SK-N-SH treated with all-trans-retinoic acid at 6 μM for 48 hours (cell line): ENCODE data around the gene KRT26.

Experiments used
- ATAC-seq: fragments of 200-7000 bp; cut with Tn5 transposase; 3 replicates; pipeline ENCODE4 v1.9.1; 2020; ENCODE audit warnings: mild to moderate bottlenecking, moderate library complexity
- ARNTL ChIP-seq: fragments of 450-650 bp; formaldehyde crosslinking; IDR thresholded peaks from 2 replicates; pipeline ENCODE4 v1.5.0; 2020; ENCODE audit warnings: low read depth, mild to moderate bottlenecking, moderate library complexity, borderline replicate concordance
- BACH2 ChIP-seq: fragments of 250-450 bp; sonication (Bioruptor Pico); IDR thresholded peaks from 2 replicates; pipeline ENCODE4 v1.9.0; 2021; ENCODE audit warnings: mild to moderate bottlenecking, borderline replicate concordance
- CSDC2 ChIP-seq: fragments of 250-450 bp; sonication (Bioruptor Pico); IDR thresholded peaks from 2 replicates; pipeline ENCODE4 v1.5.0; 2020; ENCODE audit warnings: mild to moderate bottlenecking, moderate library complexity
- ESRRG ChIP-seq: fragments of 250-450 bp; sonication (Bioruptor Pico); IDR thresholded peaks from 2 replicates; pipeline ENCODE4 v1.6.1; 2021; ENCODE audit warnings: mild to moderate bottlenecking
- GLIS3 ChIP-seq: fragments of 250-450 bp; sonication (Bioruptor Pico); IDR thresholded peaks from 2 replicates; pipeline ENCODE4 v1.5.0; 2020; ENCODE audit warnings: mild to moderate bottlenecking, moderate library complexity
- ISL1 ChIP-seq: fragments of 250-450 bp; sonication (Bioruptor Pico); IDR thresholded peaks from 2 replicates; pipeline ENCODE4 v2.1.2; 2022; ENCODE audit warnings: mild to moderate bottlenecking, moderate library complexity
- OSR1 ChIP-seq: fragments of 250-450 bp; sonication (Bioruptor Pico); IDR thresholded peaks from 2 replicates; pipeline ENCODE4 v1.8.0; 2022; ENCODE audit warnings: moderate library complexity, mild to moderate bottlenecking, inconsistent platforms
- PPARA ChIP-seq: fragments of 250-450 bp; sonication (Bioruptor Pico); IDR thresholded peaks from 2 replicates; pipeline ENCODE4 v1.5.0; 2020; ENCODE audit warnings: mild to moderate bottlenecking, borderline replicate concordance
- RARB ChIP-seq: fragments of 250-450 bp; sonication (Bioruptor Pico); IDR thresholded peaks from 2 replicates; pipeline ENCODE4 v1.8.0; 2021; ENCODE audit warnings: mild to moderate bottlenecking, moderate library complexity
- SNAI2 ChIP-seq: fragments of 250-450 bp; sonication (Bioruptor Pico); IDR thresholded peaks from 2 replicates; pipeline ENCODE4 v1.5.0; 2020; ENCODE audit warnings: mild to moderate bottlenecking, moderate library complexity
- TCF4 ChIP-seq: fragments of 250-450 bp; sonication (Bioruptor Pico); IDR thresholded peaks from 2 replicates; pipeline ENCODE4 v1.8.0; 2021; ENCODE audit warnings: mild to moderate bottlenecking, moderate library complexity, borderline replicate concordance
- TOX ChIP-seq: fragments of 250-450 bp; sonication (Bioruptor Pico); IDR thresholded peaks from 2 replicates; pipeline ENCODE4 v1.8.0; 2021; ENCODE audit warnings: mild to moderate bottlenecking, moderate library complexity, borderline replicate concordance
- ZC3H10 ChIP-seq: fragments of 250-450 bp; sonication (Bioruptor Pico); IDR thresholded peaks from 2 replicates; pipeline ENCODE4 v1.5.1; 2021; ENCODE audit warnings: mild to moderate bottlenecking, moderate library complexity
- ZFP3 ChIP-seq: fragments of 250-450 bp; sonication (Bioruptor Pico); IDR thresholded peaks from 2 replicates; pipeline ENCODE4 v1.5.0; 2020; ENCODE audit warnings: mild to moderate bottlenecking, moderate library complexity
- ZFP30 ChIP-seq: fragments of 450-650 bp; formaldehyde crosslinking; IDR thresholded peaks from 2 replicates; pipeline ENCODE4 v1.5.0; 2022; ENCODE audit warnings: mild to moderate bottlenecking, moderate library complexity
- ZNF565 ChIP-seq: fragments of 450-650 bp; formaldehyde crosslinking; conservative IDR thresholded peaks from 2 replicates; pipeline ENCODE4 v1.5.0; 2020; ENCODE audit warnings: low read depth, mild to moderate bottlenecking, moderate library complexity
- ZNF70 ChIP-seq: fragments of 450-650 bp; formaldehyde crosslinking; IDR thresholded peaks from 2 replicates; pipeline ENCODE4 v1.5.0; 2020; ENCODE audit warnings: mild to moderate bottlenecking, moderate library complexity
- ZNF8 ChIP-seq: fragments of 450-650 bp; formaldehyde crosslinking; IDR thresholded peaks from 2 replicates; pipeline ENCODE4 v1.5.0; 2020; ENCODE audit warnings: mild to moderate bottlenecking, moderate library complexity
- TF ChIP-seq, protein P1 (sequence below): fragments of 250-450 bp; sonication (Bioruptor Pico); IDR thresholded peaks from 2 replicates; pipeline ENCODE4 v1.5.1; 2020; ENCODE audit warnings: low read depth, mild to moderate bottlenecking, moderate library complexity
- TF ChIP-seq, protein P2 (sequence below): fragments of 250-450 bp; sonication (Bioruptor Pico); IDR thresholded peaks from 2 replicates; pipeline ENCODE4 v1.8.0; 2020; ENCODE audit warnings: mild to moderate bottlenecking, moderate library complexity, borderline replicate concordance
- TF ChIP-seq, protein P3 (sequence below): fragments of 250-450 bp; sonication (Bioruptor Pico); IDR thresholded peaks from 2 replicates; pipeline ENCODE4 v1.5.1; 2021; ENCODE audit warnings: mild to moderate bottlenecking, moderate library complexity
- TF ChIP-seq, protein P4 (sequence below): fragments of 250-450 bp; sonication (Bioruptor Pico); IDR thresholded peaks from 2 replicates; pipeline ENCODE4 v1.8.0; 2021; ENCODE audit warnings: low read depth, mild to moderate bottlenecking, moderate library complexity, borderline replicate concordance

KRT26 gene

DNA sequence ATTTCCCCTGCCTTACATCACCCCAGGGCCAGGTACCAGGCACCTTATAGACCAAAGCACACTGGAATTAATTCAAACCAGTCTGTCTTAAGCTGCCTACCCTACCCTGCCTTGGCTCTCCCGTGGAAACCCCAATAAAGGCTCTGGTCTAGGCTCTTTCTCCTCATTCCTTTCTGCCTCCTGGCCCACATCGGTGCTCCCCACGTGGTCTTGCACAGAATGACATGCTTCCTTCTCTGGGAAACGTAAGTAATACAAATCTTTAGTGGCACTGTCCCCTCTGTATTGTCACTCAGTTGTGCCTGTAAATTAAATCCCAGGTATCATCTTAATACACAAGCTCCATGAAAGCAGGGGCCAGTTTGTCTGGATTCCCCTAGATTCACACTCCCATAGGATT, 33.4 kb downstream of the KRT26 start (continued):
- no peak for TF ChIP-seq ZNF565 (CRISPR knock-in tag)
- TF ChIP-seq ISL1 (CRISPR knock-in tag): no peak
- TF ChIP-seq ZFP3 (CRISPR knock-in tag): no peak
- TF ChIP-seq ZC3H10 (CRISPR knock-in tag): no peak
- TF ChIP-seq, all 23 proteins: peak for 0

DNA sequence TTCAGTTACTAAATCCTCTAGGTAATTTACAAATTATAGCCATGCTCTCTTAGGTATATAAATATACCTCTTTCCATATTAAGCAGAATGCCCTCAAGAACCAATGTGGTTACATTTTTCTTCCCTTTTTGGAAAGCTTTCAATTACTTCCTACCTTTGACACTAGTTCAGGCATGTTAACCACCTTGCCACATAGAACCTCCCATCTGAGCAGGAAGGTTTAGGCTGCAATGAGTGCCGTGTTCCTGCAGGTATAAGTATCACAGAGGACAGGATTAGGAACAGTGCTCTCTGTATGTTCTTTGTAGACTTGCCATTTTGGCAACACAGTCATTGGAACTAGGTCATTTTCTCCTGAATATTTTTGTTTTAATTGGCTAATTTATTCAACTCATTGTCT, 37.0 kb downstream of the KRT26 start:
- TF ChIP-seq OSR1 (CRISPR knock-in tag): no peak
- TF ChIP-seq, protein P1, sequence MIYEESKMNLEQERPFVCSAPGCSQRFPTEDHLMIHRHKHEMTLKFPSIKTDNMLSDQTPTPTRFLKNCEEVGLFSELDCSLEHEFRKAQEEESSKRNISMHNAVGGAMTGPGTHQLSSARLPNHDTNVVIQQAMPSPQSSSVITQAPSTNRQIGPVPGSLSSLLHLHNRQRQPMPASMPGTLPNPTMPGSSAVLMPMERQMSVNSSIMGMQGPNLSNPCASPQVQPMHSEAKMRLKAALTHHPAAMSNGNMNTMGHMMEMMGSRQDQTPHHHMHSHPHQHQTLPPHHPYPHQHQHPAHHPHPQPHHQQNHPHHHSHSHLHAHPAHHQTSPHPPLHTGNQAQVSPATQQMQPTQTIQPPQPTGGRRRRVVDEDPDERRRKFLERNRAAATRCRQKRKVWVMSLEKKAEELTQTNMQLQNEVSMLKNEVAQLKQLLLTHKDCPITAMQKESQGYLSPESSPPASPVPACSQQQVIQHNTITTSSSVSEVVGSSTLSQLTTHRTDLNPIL (CRISPR knock-in tag): no peak
- no peak for TF ChIP-seq CSDC2 (CRISPR knock-in tag)
- ATAC-seq: no peak

DNA sequence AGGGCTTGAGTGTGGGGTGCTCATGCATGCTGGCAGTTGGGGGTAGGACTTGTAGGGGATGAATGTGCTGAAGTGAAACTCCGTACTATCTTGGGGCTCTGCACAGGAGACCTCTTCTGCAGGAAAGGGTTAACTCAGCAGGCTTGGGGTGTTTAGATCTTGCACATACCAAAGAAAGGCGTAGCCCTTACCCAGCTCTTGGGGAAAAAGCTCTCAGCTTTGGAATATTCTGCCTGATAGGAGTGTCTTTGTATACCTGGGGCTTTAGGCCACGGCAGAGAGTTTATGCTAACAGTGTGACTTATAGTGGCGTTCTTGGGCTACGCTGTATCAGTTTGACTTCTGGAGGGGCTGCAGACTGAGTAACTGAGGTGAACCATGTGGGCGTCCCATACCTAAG, 38.0 kb downstream of the KRT26 start:
- no peak for ATAC-seq
- TF ChIP-seq, protein P2, sequence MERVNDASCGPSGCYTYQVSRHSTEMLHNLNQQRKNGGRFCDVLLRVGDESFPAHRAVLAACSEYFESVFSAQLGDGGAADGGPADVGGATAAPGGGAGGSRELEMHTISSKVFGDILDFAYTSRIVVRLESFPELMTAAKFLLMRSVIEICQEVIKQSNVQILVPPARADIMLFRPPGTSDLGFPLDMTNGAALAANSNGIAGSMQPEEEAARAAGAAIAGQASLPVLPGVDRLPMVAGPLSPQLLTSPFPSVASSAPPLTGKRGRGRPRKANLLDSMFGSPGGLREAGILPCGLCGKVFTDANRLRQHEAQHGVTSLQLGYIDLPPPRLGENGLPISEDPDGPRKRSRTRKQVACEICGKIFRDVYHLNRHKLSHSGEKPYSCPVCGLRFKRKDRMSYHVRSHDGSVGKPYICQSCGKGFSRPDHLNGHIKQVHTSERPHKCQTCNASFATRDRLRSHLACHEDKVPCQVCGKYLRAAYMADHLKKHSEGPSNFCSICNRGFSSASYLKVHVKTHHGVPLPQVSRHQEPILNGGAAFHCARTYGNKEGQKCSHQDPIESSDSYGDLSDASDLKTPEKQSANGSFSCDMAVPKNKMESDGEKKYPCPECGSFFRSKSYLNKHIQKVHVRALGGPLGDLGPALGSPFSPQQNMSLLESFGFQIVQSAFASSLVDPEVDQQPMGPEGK (CRISPR knock-in tag): no peak
- TF ChIP-seq BACH2: no peak
- TF ChIP-seq, protein P1 (CRISPR knock-in tag): no peak
- no peak for TF ChIP-seq ARNTL (CRISPR knock-in tag)
- TF ChIP-seq TOX: no peak
- TF ChIP-seq ISL1 (CRISPR knock-in tag): no peak
- TF ChIP-seq CSDC2 (CRISPR knock-in tag): no peak
- TF ChIP-seq RARB (CRISPR knock-in tag): no peak
- TF ChIP-seq GLIS3 (CRISPR knock-in tag): no peak
- TF ChIP-seq ZC3H10 (CRISPR knock-in tag): no peak

DNA sequence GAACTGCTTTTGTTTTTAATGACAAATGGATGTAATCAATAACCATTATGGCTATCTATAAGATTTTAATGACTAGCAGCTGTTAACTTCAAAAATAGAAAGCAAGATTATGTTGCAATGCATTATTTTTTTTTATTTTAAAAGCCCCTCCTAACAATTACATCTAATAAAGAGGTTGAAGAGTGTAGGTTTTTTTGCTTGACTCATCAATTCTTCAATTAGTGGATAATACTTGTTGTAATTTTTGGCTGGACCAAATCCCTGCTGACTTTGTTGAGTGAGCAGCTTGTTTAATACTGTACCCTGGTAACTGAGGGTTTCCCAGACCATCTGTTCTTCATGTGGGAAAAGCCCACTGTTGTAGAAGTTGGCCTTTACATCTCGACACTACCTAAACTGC, 41.0 kb downstream of the KRT26 start:
- no peak for TF ChIP-seq RARB (CRISPR knock-in tag)
- no peak for TF ChIP-seq SNAI2 (CRISPR knock-in tag)
- no peak for TF ChIP-seq PPARA (CRISPR knock-in tag)
- TF ChIP-seq TCF4 (CRISPR knock-in tag): no peak
- TF ChIP-seq CSDC2 (CRISPR knock-in tag): no peak
- TF ChIP-seq OSR1 (CRISPR knock-in tag): no peak
- no peak for TF ChIP-seq ZFP3 (CRISPR knock-in tag)
- no peak for TF ChIP-seq ESRRG
- TF ChIP-seq, protein P3, sequence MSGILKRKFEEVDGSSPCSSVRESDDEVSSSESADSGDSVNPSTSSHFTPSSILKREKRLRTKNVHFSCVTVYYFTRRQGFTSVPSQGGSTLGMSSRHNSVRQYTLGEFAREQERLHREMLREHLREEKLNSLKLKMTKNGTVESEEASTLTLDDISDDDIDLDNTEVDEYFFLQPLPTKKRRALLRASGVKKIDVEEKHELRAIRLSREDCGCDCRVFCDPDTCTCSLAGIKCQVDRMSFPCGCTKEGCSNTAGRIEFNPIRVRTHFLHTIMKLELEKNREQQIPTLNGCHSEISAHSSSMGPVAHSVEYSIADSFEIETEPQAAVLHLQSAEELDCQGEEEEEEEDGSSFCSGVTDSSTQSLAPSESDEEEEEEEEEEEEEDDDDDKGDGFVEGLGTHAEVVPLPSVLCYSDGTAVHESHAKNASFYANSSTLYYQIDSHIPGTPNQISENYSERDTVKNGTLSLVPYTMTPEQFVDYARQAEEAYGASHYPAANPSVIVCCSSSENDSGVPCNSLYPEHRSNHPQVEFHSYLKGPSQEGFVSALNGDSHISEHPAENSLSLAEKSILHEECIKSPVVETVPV: no peak
- TF ChIP-seq ARNTL (CRISPR knock-in tag): no peak
- no peak for TF ChIP-seq ZNF70 (CRISPR knock-in tag)
- TF ChIP-seq, all 23 proteins: peak for 0

DNA sequence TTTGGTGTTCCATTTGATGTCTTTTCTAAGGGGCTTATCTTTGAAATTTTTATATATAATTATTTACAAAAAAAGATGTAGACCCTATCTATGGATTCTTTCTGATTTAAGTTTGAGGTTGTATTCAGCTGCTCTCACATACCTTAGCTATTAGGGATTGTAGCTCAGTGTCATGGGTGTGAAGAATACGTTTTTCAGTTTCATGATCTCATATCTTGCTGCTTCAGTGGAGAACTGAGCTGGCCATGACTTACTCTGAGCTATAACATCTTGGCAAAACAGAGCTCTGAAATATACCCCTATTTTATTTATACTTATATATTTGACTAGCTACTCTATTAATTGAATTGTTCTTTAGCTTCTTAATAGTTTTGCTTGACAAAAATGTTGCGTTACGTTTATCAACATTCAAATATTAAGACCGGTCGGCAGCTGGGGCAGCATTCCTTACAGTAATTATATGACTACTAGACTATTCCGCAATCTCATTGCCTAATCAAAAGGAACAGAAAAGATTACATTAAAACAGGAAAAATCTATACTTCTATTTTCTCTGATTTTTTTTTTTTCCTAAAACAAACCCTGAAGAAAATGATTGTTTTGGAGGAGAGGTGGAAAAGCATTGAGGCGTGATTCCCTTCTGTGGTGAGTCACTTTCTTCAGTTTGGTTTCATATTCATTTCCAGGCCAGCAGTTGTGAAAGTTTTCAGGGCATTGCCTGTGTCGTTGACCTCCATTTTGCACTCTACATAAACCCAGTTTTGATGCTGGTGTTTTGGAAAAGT, 44.4 kb downstream of the KRT26 start:
- ATAC-seq: no peak
- TF ChIP-seq ZNF70 (CRISPR knock-in tag) (no peak), ZC3H10 (CRISPR knock-in tag) (no peak), RARB (CRISPR knock-in tag) (no peak), CSDC2 (CRISPR knock-in tag) (no peak), SNAI2 (CRISPR knock-in tag) (no peak), ZFP3 (CRISPR knock-in tag) (no peak), ZNF8 (CRISPR knock-in tag) (no peak), ZNF565 (CRISPR knock-in tag) (no peak), GLIS3 (CRISPR knock-in tag) (no peak), ZFP30 (CRISPR knock-in tag) (no peak), TCF4 (CRISPR knock-in tag) (no peak), ESRRG (no peak)
- TF ChIP-seq, protein P3: no peak
- TF ChIP-seq, protein P4, sequence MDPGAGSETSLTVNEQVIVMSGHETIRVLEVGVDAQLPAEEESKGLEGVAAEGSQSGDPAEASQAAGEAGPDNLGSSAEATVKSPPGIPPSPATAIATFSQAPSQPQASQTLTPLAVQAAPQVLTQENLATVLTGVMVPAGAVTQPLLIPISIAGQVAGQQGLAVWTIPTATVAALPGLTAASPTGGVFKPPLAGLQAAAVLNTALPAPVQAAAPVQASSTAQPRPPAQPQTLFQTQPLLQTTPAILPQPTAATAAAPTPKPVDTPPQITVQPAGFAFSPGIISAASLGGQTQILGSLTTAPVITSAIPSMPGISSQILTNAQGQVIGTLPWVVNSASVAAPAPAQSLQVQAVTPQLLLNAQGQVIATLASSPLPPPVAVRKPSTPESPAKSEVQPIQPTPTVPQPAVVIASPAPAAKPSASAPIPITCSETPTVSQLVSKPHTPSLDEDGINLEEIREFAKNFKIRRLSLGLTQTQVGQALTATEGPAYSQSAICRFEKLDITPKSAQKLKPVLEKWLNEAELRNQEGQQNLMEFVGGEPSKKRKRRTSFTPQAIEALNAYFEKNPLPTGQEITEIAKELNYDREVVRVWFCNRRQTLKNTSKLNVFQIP (CRISPR knock-in tag): no peak
- TF ChIP-seq, protein P2 (CRISPR knock-in tag): no peak

More for the DNA sequence above, 41.0 kb downstream of the KRT26 start:
- ATAC-seq: no peak
